22Rv1 (cell line): Measurements from ENCODE around the gene ANK2.

Experiments used
- H3K27ac ChIP-seq: fragments of 450-650 bp; 2 replicates; pipeline ENCODE4 v1.5.1; 2017
- CTCF ChIP-seq: fragments of 450-650 bp; IDR thresholded peaks from 2 replicates; pipeline ENCODE4 v1.5.1; 2017; ENCODE audit warnings: mild to moderate bottlenecking
- ZFX ChIP-seq: fragments of 450-650 bp; IDR thresholded peaks from 2 replicates; pipeline ENCODE4 v1.6.1; 2017; ENCODE audit warnings: antibody characterized with exemption, borderline replicate concordance

ANK2 gene

GRCh38 chr4:113025416-113025815 is 24.0 kb upstream of the ANK2 start:
- TF ChIP-seq CTCF = no peak
- no peak for TF ChIP-seq ZFX
- no peak overlapping the region for H3K27ac ChIP-seq

DNA sequence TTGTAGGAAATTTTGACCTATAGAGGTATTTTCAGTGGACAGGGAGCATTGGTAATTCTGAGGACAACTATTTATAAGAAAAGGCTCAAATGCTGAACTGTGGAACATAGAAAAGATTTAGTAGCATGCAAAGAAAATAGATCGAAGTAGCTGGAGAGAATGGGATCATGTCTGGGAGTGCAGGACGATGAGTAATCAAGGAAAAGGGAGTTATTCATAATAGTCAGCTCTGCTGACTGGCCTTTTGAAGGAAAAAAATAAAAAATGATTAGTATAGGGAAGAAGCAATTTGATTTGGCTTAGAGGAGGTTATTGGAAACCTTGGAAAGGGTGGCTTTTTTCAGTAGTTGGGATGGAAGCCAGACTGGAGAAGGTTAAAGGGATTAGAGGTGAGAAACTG is 22.9 kb upstream of the ANK2 start:
- TF ChIP-seq CTCF = no peak
- no peak overlapping the region for H3K27ac ChIP-seq

- TF ChIP-seq CTCF = no peak
- TF ChIP-seq ZFX = no peak
- no peak overlapping the region for H3K27ac ChIP-seq
These were observed 21.4 kb upstream of the ANK2 start for GRCh38 chr4:113028074-113028473.

- no peak overlapping the region for H3K27ac ChIP-seq
- TF ChIP-seq ZFX (no peak), CTCF (no peak)
These were observed 18.2 kb upstream of the ANK2 start for GRCh38 chr4:113031212-113031611.

DNA sequence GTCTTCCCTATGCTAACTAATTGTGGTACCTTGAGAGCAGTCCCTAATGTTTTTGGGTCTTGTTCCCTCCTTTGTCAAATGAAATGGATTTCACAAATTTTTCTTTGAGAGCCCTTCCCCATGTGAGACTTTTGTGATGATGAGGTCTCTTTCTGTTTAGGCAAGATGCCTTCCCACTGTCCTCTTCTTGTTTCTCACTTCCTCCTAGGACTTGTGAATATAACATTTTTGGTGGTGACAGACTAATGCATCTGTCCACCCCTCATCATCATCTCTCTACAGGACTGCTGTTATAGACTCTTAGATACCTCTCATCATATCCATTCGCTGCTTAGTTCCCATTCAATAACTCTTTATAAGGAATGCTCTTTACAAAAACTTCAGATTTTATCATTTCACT is 8.7 kb upstream of the ANK2 start:
- TF ChIP-seq ZFX = no peak
- no peak for TF ChIP-seq CTCF
- no peak overlapping the region for H3K27ac ChIP-seq

GRCh38 chr4:113042502-113042901 is 7.0 kb upstream of the ANK2 start:
- H3K27ac ChIP-seq = no peak overlapping the region
- TF ChIP-seq ZFX (no peak), CTCF (no peak)

DNA sequence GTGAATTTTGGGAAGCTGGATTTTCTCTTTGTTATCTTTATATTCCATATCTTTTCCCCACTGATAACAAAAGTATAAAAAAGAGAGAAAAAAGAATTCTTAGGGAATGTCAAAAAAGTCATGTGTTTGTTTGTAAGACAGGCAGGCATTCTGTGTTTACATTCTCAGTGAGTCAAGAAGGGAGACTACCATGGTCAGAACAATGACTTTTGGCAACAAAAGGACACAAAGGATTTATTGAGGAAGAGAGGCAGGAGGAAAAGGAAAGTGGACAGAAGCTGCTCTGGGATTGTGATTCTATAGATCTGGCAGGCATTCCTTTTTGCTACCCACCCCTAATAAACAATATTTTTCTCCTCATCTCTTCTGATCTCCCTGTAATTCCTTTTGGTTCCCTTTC is 5.9 kb upstream of the ANK2 start:
- TF ChIP-seq ZFX (no peak), CTCF (no peak)
- H3K27ac ChIP-seq = no peak overlapping the region
